Fibroblast of villous mesenchyme (primary cell): ENCODE results near the gene EYS. TPM values are rescaled to one million over a fixed set of nuclear protein-coding genes. Genes with fewer than 3 reads are reported as not detected.

Source experiments
- DNase-seq: peaks from one replicate; pipeline ENCODE4 v3.0.0-alpha.2; 2010; ENCODE audit warnings: low read depth
- H3K4me3 ChIP-seq: 2 replicates; pipeline ENCODE4 v1.5.1; 2011; ENCODE audit warnings: low read depth, mild to moderate bottlenecking, low read length
- total RNA-seq: library from RNA; depleted of rRNA; stranded (reverse); fragments of >200 nt; gene quantifications from 2 replicates; pipeline ENCODE4 v1.2.3, GENCODE V29; 2012
- TF ChIP-seq, protein P1 (sequence below): IDR thresholded peaks from 2 replicates; pipeline ENCODE4 v1.5.1; 2012; ENCODE audit warnings: low read depth, mild to moderate bottlenecking, low read length; ENCODE audit not compliant: insufficient read depth

Gene EYS
- total RNA-seq, 1 donor, result under 0.01 TPM

DNA sequence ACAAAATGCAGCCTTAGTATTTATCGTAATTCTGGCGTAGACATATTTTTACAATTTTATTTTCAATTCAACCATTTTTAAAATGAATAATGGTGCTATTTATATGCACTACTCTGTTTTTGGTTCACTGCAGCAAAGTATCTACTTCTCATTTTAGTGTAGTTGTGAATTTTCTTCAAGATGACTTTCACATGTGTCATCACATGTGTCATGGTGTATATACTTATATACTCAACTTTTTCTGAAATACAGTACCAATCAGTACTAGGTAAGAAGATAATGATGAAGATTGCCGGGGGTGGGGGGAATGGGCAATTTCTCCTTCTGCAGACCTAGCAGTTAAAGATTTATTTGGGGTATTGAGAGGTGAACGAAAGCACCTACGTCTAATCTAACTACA lies 1436.9 kb downstream of the EYS start:
- TF ChIP-seq, protein P1, sequence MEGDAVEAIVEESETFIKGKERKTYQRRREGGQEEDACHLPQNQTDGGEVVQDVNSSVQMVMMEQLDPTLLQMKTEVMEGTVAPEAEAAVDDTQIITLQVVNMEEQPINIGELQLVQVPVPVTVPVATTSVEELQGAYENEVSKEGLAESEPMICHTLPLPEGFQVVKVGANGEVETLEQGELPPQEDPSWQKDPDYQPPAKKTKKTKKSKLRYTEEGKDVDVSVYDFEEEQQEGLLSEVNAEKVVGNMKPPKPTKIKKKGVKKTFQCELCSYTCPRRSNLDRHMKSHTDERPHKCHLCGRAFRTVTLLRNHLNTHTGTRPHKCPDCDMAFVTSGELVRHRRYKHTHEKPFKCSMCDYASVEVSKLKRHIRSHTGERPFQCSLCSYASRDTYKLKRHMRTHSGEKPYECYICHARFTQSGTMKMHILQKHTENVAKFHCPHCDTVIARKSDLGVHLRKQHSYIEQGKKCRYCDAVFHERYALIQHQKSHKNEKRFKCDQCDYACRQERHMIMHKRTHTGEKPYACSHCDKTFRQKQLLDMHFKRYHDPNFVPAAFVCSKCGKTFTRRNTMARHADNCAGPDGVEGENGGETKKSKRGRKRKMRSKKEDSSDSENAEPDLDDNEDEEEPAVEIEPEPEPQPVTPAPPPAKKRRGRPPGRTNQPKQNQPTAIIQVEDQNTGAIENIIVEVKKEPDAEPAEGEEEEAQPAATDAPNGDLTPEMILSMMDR, result no peak
- no peak overlapping the region for H3K4me3 ChIP-seq
- no peak for DNase-seq

DNA sequence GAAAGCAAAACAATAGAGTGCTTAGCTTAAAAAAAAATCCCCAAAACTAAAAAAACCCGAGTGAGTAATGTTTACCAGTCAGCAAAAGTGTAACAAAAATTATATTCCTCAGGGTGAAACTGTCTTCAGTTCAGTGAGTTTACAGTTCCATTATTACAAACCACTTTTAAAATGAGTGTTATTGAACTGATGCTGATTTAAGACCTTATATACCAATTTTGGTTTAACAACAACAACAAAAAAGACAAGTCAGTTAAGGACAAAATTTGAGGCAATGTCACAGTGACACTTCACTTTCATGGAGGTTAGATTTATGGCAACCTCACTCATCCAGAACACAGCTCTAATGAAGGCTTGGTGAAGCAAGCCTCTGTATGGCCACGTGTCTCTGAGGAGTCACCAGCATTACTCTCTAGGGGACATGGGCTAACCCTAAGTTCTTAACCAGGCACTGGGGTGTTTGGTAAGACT lies 1440.6 kb downstream of the EYS start:
- DNase-seq, result no peak
- no peak overlapping the region for H3K4me3 ChIP-seq
- TF ChIP-seq, protein P1, result no peak

DNA sequence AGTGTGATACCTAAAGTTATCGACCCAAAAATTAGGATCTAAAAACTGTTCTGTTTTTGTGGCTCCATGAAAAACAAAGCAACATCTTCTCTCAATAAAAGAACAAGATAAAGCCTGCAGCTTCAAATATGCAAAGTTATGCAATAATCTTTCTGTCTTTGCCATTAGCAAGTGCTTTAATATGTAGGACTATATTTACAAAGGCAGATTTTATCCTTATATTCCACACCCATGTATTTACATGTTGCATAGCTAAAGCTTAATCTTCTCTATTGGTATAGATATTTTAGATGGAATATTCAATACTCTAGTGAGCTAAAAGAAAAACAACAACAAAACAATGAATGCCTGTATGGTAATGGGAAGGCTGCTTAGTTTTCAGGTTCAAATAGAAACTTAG lies 1443.2 kb downstream of the EYS start:
- DNase-seq, result no peak
- TF ChIP-seq, protein P1, result no peak
- no peak overlapping the region for H3K4me3 ChIP-seq

DNA sequence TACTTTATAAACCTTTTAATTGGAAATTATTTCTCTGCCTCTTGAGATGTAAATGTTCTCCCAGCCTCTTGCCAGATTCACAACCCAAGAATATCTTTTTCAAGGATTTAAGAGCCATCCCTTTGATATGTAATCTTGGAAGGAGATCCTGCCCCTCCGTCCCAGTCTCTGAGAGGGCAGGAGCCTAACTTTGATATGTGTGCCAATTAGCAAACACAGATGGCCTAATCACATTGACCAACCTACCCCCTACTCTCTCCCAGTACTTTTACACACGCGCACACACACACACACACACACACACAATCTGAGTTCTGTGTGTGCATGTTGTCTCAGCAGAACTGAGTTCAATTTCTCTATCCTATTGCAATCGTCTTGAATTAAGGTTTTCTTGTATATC lies 1447.7 kb downstream of the EYS start:
- H3K4me3 ChIP-seq, result no peak overlapping the region
- no peak for DNase-seq
- TF ChIP-seq, protein P1, result no peak

DNA sequence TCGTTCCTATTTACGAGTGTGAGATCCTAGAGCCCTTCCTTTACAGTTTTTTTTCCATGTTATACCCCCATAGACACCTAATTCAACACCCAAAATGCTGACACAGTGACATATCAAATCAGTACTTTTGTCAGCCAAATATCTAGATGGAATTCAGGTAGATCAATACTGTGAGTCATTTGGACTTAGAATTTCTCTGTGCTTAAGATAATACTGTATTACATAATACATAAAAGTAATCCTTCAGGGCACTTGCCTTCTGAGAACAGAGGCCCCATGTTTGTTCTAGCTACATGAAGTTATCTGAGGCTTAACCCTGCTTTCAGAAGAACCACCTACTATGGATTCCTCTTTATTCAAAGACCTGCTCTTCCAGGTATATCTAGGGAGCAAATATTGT lies 1448.3 kb downstream of the EYS start:
- TF ChIP-seq, protein P1, result no peak
- no peak overlapping the region for H3K4me3 ChIP-seq
- no peak for DNase-seq

DNA sequence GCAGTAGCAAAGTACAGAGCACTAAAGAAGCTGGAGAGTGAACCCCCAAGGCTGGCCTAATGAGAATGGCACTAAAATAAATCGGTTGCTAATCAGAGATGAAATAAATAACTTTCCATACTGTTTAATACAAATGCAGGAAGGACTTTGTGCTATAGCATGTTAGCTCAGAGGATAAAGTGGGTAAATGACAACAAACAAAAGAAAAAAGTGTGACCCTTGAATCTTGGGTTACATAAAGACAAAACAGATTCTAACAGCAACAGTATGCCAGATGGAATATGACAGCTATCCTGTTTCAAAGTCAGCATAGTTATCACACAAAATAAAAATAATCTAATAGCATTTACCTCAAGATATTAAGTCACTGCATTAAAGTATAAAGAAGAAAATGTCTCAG lies 1448.7 kb downstream of the EYS start:
- TF ChIP-seq, protein P1, result no peak
- H3K4me3 ChIP-seq, result no peak overlapping the region
- DNase-seq, result no peak

DNA sequence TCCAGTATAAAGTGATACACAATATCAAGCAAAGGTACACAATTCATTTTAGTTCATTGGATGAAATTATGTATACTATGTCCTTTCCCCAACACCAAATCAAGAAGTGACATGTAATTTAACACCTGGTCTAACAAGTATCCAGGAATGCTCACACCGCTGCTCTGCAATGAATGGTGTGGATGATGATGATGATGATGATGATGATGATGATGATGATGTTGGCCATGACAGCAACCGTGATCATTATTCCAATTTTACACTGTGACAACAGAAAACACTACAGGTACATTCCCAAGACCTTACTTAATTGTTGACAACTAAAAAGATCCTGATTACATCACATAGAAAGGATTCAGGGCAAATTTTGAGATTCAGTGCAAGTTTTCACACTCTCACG lies 1449.4 kb downstream of the EYS start:
- TF ChIP-seq, protein P1, result no peak
- DNase-seq, result no peak
- H3K4me3 ChIP-seq, result no peak overlapping the region
